Left lung (tissue), 10 donors: Measurements from ENCODE around the gene ATN1. TPM values are rescaled to one million over a fixed set of nuclear protein-coding genes. Genes with fewer than 3 reads are reported as not detected.

ENCODE experiments used
- ATAC-seq: fragments of 200-7000 bp; cut with Tn5 transposase; one replicate; pipeline ENCODE4 v1.9.1; 2020; ENCODE audit warnings: moderate library complexity
- DNase-seq, 4 donors: peaks; one replicate each; pipeline ENCODE4 v3.0.0-alpha.2; 2013 to 2020
- H3K27ac ChIP-seq, 2 donors: fragments of 200-600 bp; sonication (generic) in 1 of 2; one replicate each; pipeline versions ENCODE4 v1.5.0 to v1.8.0; 2020 to 2021
- H3K27me3 ChIP-seq, 2 donors: fragments of 200-600 bp; sonication (generic) in 1 of 2; one replicate each; pipeline versions ENCODE4 v1.5.0 to v1.8.0; 2020 to 2021
- H3K36me3 ChIP-seq, 2 donors: fragments of 200-600 bp; sonication (generic) in 1 of 2; one replicate each; pipeline versions ENCODE4 v1.5.0 to v1.8.0; 2020 to 2021
- H3K4me1 ChIP-seq, 2 donors: fragments of 200-600 bp; one replicate each; pipeline ENCODE4 v1.8.0; 2021
- H3K4me3 ChIP-seq, 2 donors: fragments of 200-600 bp; sonication (generic) in 1 of 2; one replicate each; pipeline versions ENCODE4 v1.5.0 to v1.8.0; 2020 to 2021; ENCODE audit warnings: mild to moderate bottlenecking in 1 of 2
- H3K9me3 ChIP-seq, 2 donors: fragments of 200-600 bp; sonication (generic) in 1 of 2; one replicate each; pipeline versions ENCODE4 v1.5.0 to v1.8.0; 2020 to 2021
- CTCF ChIP-seq, 2 donors: fragments of 200-600 bp; sonication (generic) in 1 of 2; IDR thresholded peaks; one replicate each; pipeline versions ENCODE4 v1.5.0 to v1.8.0; 2021; ENCODE audit warnings: antibody characterized with exemption in 2 of 2
- intact Hi-C, 2 donors: fragments of 100-400 bp; cut with DNase I; formaldehyde crosslinking; loops; one replicate each; pipeline versions ENCODE4 v1.11.2 to v1.14.2; 2022
- polyA plus RNA-seq, 6 donors: library from polyadenylated mRNA; unstranded; fragments of 120-200 nt; gene quantifications; one replicate each; pipeline ENCODE4 v1.2.1, GENCODE V29; 2013; ENCODE audit not compliant: insufficient read length in 6 of 6
- total RNA-seq, 2 donors: library from RNA; stranded (reverse); fragmentation: NEBNext Ultra II Directional; extraction: Animal tissue kit (Norgen Biotek cat#: 25700); gene quantifications; one replicate each; pipeline ENCODE4 v1.2.1, GENCODE V29; 2021
- donor health status: DM: no; HTN: yes; CAD: no.
- donor health status: DM: no; HTN: no; CAD: no.

ATN1 gene
- total and polyA plus RNA-seq, 8 donors, result 94.9 to 134 (median 110) TPM

- DNase-seq (no peak), ATAC-seq (no peak)
- intact Hi-C loops, result no loop called here
- peaks cover 0 to 12% of the 10 kb centered on the region in 2 donors for H3K27me3 ChIP-seq
- H3K9me3 ChIP-seq, result no peaks in the 10 kb centered on the region
- no peak for TF ChIP-seq CTCF (IDR thresholded peaks at IDR 0.05)
- peaks cover 0 to 37% of the 10 kb centered on the region in 2 donors for H3K36me3 ChIP-seq
- H3K4me1 ChIP-seq, result peaks cover 34 to 82% of the 10 kb centered on the region in 2 donors
- no peak overlapping the region for H3K4me3 ChIP-seq
- no peak overlapping the region for H3K27ac ChIP-seq
Observed at GRCh38 chr12:6932766-6933165, 5.0 kb downstream of the ATN1 start.

DNA sequence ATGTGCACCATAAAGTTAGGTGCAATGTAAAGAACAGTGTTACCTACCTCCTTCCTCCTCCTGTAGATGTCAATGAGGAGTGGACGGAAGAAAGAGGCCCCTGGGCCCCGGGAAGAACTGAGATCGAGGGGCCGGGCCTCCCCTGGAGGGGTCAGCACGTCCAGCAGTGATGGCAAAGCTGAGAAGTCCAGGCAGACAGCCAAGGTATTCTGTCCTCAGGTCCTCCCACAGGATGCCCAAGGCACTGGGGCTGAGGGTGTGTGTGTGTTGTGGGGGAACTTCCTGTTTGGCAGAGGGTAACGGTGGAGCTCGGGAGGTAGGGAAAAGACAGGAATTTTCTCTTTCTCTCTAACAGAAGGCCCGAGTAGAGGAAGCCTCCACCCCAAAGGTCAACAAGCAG is 6.4 kb downstream of the ATN1 start:
- no peak for TF ChIP-seq CTCF (IDR thresholded peaks at IDR 0.05)
- Histone ChIP-seq H3K4me1 (peaks cover 37 to 88% of the 10 kb centered on the region in 2 donors), H3K27ac (peak overlapping the region; percentile 39 to 53), H3K27me3 (peaks cover 0 to under 1% of the 10 kb centered on the region in 2 donors), H3K36me3 (peaks cover 0 to 45% of the 10 kb centered on the region in 2 donors), H3K4me3 (no peak overlapping the region), H3K9me3 (no peaks in the 10 kb centered on the region)
- ATAC-seq (no peak), DNase-seq (peak in 1 of 4 donors; percentile 52)
- intact Hi-C loops, result no loop called here

DNA sequence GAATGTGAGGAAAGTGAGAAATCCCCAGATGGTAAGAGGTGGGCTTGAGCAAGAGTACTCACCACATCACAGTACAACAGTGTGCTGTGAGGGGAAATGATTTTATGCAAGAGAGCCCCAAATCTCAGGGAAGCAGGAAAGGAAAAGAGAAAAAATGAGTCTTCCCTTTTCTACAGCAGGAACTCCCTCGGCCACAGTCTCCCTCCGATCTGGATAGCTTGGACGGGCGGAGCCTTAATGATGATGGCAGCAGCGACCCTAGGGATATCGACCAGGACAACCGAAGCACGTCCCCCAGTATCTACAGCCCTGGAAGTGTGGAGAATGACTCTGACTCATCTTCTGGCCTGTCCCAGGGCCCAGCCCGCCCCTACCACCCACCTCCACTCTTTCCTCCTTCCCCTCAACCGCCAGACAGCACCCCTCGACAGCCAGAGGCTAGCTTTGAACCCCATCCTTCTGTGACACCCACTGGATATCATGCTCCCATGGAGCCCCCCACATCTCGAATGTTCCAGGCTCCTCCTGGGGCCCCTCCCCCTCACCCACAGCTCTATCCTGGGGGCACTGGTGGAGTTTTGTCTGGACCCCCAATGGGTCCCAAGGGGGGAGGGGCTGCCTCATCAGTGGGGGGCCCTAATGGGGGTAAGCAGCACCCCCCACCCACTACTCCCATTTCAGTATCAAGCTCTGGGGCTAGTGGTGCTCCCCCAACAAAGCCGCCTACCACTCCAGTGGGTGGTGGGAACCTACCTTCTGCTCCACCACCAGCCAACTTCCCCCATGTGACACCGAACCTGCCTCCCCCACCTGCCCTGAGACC is 7.8 kb downstream of the ATN1 start:
- Histone ChIP-seq H3K36me3 (peaks cover 0 to 55% of the 10 kb centered on the region in 2 donors), H3K4me1 (peaks cover 24 to 73% of the 10 kb centered on the region in 2 donors), H3K9me3 (no peaks in the 10 kb centered on the region), H3K4me3 (no peak overlapping the region), H3K27ac (peak overlapping the region in 1 of 2 donors; percentile 53), H3K27me3 (no peaks in the 10 kb centered on the region)
- intact Hi-C loops, result no loop called here
- no peak for TF ChIP-seq CTCF (IDR thresholded peaks at IDR 0.05)
- DNase-seq (peak in 1 of 4 donors; percentile 28), ATAC-seq (no peak)

- peaks cover 22 to 67% of the 10 kb centered on the region in 2 donors for H3K4me1 ChIP-seq
- intact Hi-C loops, result no loop called here
- DNase-seq, result peak in 1 of 4 donors; percentile 51
- H3K4me3 ChIP-seq, result no peak overlapping the region
- H3K27me3 ChIP-seq, result no peaks in the 10 kb centered on the region
- no peak for ATAC-seq
- TF ChIP-seq CTCF (IDR thresholded peaks at IDR 0.05), result no peak
- H3K27ac ChIP-seq, result peak overlapping the region in 1 of 2 donors; percentile 94
- H3K9me3 ChIP-seq, result no peaks in the 10 kb centered on the region
- H3K36me3 ChIP-seq, result peaks cover 0 to 61% of the 10 kb centered on the region in 2 donors
Observed at GRCh38 chr12:6936194-6936635, 8.5 kb downstream of the ATN1 start.
